HG03135 (cell line): ENCODE data around the gene PDF.
"Not testable (repeated sequence)": the region's sequence is repeated elsewhere in the genome, so short reads cannot be mapped to it uniquely, and the experiment has no call there.

Experiments used
- ATAC-seq: cut with Tn5 transposase; IDR thresholded peaks from one replicate; pipeline ENCODE4 v1.9.1; 2021; ENCODE audit warnings: mild to moderate bottlenecking, moderate library complexity; ENCODE audit not compliant: unreplicated experiment

PDF gene, protein sequence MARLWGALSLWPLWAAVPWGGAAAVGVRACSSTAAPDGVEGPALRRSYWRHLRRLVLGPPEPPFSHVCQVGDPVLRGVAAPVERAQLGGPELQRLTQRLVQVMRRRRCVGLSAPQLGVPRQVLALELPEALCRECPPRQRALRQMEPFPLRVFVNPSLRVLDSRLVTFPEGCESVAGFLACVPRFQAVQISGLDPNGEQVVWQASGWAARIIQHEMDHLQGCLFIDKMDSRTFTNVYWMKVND

GRCh38 chr16:69330286-69331109, at the start of gene PDF:
PDF (minus strand) TSS chr16:69330588; CDS start chr16:69330570, 18 bp downstream.
- peak; percentile 89 for ATAC-seq

DNA sequence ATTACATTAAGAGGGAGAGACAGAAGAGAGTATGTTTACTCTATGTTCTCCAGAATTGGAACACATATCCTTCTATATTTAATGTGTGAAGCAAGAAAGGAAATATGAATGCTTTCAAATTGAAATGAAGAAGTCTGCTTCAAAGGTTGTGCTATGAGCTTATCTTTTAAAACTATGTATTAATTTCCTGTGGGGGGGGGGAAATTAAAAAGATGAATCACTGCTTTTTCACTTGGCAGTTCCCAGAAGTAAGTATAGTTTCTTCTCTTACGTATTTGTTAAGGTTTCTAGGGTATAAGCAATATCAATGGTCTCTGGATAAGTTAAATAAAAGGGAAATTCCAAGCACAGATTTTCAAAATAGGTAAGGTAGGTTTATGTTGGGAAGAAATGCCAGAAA, 48.4 kb upstream of the PDF start:
- no peak for ATAC-seq

DNA sequence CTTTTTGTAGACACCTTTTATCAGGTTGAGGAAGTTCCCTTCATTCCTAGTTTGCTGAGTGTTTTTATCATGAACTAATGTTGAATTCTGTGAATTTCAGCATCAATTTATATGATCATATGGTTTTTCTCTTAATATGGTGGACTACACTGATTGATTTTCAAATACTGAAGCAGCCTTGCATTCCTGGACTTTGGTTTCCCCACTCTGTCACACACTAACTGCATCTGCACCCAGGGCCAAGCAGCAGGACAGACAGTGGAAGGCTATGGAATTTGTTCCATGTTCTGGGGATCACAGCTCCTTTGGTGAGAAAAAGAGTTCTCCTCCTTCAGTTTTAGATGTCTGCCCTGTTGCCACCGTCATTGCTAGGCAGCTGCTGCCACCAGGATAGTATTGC, 47.6 kb upstream of the PDF start:
- ATAC-seq = no peak

- ATAC-seq = no peak
Measured at GRCh38 chr16:69376393-69377059, 46.1 kb upstream of the PDF start.

GRCh38 chr16:69373019-69373418, 42.6 kb upstream of the PDF start:
- no peak for ATAC-seq

DNA sequence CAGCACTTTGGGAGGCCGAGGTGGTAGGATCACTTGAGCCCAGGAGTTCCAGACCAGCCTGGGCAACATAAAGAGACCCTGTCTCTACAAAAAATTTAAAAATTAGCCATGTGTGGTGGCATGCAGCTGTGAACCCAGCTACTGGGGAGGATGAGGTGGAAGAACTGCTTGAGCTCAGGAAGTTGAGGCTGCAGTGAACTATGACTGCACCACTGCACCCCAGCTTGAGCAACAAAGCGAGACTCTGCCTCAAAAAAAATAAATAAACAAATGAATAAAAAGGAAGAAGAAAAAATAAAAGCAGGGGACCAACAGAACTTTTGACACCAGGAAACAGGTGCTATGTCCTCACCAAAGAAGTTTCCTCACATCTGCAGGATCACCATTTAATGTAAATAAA, 41.2 kb upstream of the PDF start:
- no peak for ATAC-seq

- ATAC-seq = no peak
Measured at GRCh38 chr16:69368866-69369265, 38.5 kb upstream of the PDF start.

DNA sequence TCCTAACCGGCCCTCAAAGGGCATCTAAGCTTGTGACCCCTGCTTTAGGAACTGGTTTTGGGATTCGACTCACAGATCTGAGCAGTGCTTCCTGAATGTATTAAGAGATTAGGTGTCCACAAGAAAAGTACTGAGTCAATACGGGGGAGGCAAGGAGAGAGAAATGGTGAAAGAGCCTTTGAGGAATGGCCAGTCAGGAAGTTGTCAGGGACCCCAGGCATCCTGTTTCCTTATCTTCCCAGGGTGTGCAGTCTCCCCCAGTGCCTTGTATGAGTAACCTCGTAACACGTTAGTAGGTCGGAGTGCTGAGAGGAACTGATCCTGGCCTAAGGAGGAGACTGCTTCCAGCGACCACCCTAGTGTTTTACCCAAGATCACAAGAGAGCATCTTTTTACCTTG, 37.6 kb upstream of the PDF start:
- no peak for ATAC-seq

- no peak for ATAC-seq
Measured at GRCh38 chr16:69366431-69366830, 36.0 kb upstream of the PDF start.

DNA sequence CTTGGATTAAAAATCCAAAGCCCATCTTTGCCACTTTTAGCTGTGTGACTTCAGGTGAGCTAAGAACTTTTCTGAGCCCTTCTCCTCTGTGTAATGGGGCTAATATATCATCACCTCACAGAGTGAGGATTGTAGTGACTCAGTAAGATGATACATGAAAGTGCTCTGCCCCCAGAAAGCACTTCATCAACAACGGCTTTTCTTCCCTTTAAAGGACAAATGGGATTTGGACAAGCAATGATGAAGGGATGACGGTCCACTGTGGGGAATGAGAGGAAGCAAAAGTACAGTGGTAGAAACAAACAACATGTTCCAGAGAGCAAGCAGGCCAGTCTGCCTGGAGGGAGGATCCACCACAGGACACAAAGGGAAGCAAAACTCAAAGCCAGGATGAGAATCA, 35.5 kb upstream of the PDF start:
- ATAC-seq = no peak

DNA sequence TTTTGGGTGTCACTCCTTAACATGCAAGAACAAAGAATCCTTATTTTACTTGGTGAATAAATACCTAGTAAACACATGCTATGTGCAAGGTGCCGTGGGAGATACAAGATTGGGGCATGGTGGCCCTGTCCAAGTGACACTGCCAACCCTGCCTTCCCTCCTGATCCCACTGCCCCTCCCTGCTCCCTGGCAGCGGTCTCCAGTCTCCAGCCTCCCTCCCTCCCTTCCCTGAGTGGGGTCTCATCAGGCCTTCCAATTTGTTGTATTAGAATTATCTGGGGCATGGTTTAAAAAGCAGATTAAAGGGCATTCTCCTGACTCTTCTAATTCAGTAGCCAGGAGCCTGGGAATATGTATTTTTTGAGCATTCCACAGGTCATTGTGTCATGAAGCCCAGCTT, 33.7 kb upstream of the PDF start:
- no peak for ATAC-seq

- ATAC-seq = no peak
Measured at GRCh38 chr16:69363281-69363717, 32.9 kb upstream of the PDF start.

DNA sequence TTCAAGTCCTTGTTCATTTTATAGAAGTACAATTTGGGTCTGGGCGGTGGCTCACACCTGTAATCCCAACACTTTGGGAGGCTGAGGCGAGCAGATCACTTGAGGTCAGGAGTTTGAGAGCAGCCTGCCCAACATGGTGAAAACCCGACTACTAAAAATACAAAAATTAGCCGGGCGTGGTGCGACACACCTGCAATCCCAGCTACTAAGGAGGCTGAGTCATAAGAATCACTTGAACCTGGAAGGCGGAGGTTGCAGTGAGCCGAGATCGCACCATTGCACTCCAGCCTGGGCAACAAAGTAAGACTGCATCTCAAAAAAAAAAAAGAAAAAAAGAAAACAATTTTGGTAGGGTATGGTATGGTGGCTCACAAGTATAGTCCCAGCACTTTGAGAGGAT, 29.7 kb upstream of the PDF start:
- ATAC-seq = not testable (repeated sequence)

- no peak for ATAC-seq
Measured at GRCh38 chr16:69351309-69352027, 21.1 kb upstream of the PDF start, which contains the start of gene TMED6. TMED6 (minus strand) TSS chr16:69351786; CDS start chr16:69351753, 33 bp downstream.

DNA sequence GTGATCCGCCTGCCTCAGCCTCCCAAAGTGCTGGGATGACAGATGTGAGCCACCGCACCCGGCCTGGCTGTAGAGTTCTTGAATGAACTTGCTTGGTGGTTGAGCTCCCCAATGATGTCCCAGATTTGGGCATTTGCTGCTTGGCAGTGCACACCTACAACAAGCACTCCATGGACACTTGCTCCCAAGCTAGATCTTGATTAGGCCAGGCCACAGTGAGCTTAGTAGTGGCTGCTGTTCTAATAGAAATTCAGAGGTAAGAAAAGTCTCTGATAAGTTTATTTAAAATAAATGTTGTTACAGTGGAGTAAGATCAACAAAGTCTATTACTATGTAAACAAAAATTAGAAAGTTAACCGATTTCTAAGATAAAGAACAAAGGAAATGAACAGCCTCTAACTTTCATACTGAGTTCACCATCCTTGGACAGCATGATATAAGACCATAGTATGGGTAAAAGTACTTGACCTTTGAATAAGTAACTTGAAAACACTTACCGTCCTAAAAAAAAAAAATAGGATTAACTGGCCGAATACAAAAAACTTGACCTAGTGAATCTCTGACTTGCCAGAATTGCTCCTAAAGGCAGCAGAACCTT, 20.2 kb upstream of the PDF start:
- no peak for ATAC-seq

DNA sequence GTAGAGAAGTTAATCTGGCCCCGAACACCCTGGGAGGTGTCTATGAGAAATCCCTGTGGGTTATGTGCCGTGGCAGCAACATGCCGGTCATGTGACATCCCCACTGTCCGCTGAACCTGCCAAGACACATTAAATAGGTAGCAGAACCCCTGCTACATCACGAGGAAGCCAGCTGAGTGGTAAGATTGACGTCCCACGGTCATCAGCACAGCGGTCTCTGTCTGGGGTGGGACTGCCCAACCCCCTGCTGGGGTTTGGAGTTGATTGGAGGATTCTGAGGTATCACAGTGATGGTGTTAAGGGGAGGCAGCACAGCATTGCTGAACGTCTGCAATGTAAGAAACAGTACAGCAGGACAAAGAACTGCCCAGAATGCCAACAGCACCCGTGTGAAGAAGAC, 19.1 kb upstream of the PDF start:
- no peak for ATAC-seq

DNA sequence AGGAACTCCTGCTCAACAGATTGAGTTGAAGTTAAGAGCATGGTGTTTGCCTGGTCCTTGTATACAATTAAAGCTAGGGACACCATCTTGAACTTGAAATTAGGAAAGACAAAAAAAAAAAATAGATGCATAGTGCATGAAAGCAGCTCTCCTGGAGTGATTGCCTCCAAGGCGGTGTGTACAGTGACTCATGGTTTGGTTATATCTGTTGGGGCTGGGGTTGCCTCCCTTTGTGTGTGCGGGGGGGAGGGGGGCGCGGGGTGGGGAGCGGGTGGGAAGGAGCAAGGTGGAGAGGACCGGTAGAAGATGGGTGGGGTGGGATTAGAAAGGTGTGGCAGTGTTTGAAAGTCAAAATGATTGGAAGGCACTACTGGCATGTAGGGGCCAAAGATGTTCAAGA, 17.8 kb upstream of the PDF start:
- ATAC-seq = no peak

GRCh38 chr16:69346683-69347082, 16.3 kb upstream of the PDF start:
- no peak for ATAC-seq

GRCh38 chr16:69345923-69346322, 15.5 kb upstream of the PDF start:
- no peak for ATAC-seq

GRCh38 chr16:69344171-69344570, 13.8 kb upstream of the PDF start:
- ATAC-seq = no peak
